AG09309 (cell line): ENCODE results near the gene MAP4K5.

Experiments used
- DNase-seq: peaks from one replicate; pipeline ENCODE4 v3.0.0-alpha.2; 2010; ENCODE audit warnings: low read depth
- H3K4me3 ChIP-seq: 2 replicates; pipeline ENCODE4 v1.5.1; 2011; ENCODE audit warnings: mild to moderate bottlenecking, low read depth, low read length, moderate library complexity; ENCODE audit not compliant: control insufficient read depth
- CTCF ChIP-seq: IDR thresholded peaks from 2 replicates; pipeline ENCODE4 v1.5.1; 2011; ENCODE audit warnings: mild to moderate bottlenecking, low read depth, low read length, inconsistent platforms; ENCODE audit not compliant: insufficient read depth, control insufficient read depth; ENCODE audit errors: missing control alignments

The MAP4K5 gene

GRCh38 chr14:50399251-50400032 lies 132.9 kb downstream of the MAP4K5 start:
- no peak overlapping the region for H3K4me3 ChIP-seq
- DNase-seq = no peak
- TF ChIP-seq CTCF = no peak

- TF ChIP-seq CTCF = no peak
- no peak for DNase-seq
- no peak overlapping the region for H3K4me3 ChIP-seq
These were observed 134.2 kb downstream of the MAP4K5 start for GRCh38 chr14:50398189-50398580.

GRCh38 chr14:50397390-50398188 lies 134.8 kb downstream of the MAP4K5 start:
- peak overlapping the region; percentile 55 for H3K4me3 ChIP-seq
- no peak for DNase-seq
- no peak for TF ChIP-seq CTCF

- peak within 1 kb of the TSS; percentile 55 for H3K4me3 ChIP-seq
- no peak for TF ChIP-seq CTCF
- no peak for DNase-seq
These were observed 135.6 kb downstream of the MAP4K5 start, which contains the start of gene CDKL1 for GRCh38 chr14:50396631-50397389. TSS of gene CDKL1 (minus strand) at chr14:50396881. CDS start at chr14:50395868, 1,013 bp downstream.

- peak overlapping the region; percentile 55; the same call in 1 of the 2 replicates for H3K4me3 ChIP-seq
- no peak for DNase-seq
- no peak for TF ChIP-seq CTCF
These were observed 136.9 kb downstream of the MAP4K5 start for GRCh38 chr14:50395448-50395847.

GRCh38 chr14:50394713-50395112 lies 137.7 kb downstream of the MAP4K5 start:
- TF ChIP-seq CTCF = no peak
- no peak for DNase-seq
- H3K4me3 ChIP-seq = no peak overlapping the region
